OCI-LY7 (cell line): ENCODE data around the gene CD93.

Source experiments
- CTCF ChIP-seq: fragments of 200-600 bp; sonication (generic); conservative IDR thresholded peaks from 2 replicates; pipeline ENCODE4 v1.5.1; 2014; ENCODE audit warnings: mild to moderate bottlenecking, antibody characterized with exemption, low read length, moderate library complexity, mixed read lengths
- EZH2phosphoT487 ChIP-seq: fragments of 200-600 bp; sonication (generic); IDR thresholded peaks from 2 replicates; pipeline ENCODE4 v1.6.1; 2018; ENCODE audit warnings: low read depth, borderline replicate concordance, mild to moderate bottlenecking, mixed run types, antibody characterized with exemption, low read length, moderate library complexity, mixed read lengths

GRCh38 chr20:23036371-23036770 lies 49.8 kb downstream of the CD93 start:
- TF ChIP-seq CTCF (no peak), EZH2phosphoT487 (no peak)
